ENCODE data around the gene FEN1.
A peak's percentile ranks its signal among the peaks of the same experiment; 100 is the strongest.

The FEN1 gene

DNA sequence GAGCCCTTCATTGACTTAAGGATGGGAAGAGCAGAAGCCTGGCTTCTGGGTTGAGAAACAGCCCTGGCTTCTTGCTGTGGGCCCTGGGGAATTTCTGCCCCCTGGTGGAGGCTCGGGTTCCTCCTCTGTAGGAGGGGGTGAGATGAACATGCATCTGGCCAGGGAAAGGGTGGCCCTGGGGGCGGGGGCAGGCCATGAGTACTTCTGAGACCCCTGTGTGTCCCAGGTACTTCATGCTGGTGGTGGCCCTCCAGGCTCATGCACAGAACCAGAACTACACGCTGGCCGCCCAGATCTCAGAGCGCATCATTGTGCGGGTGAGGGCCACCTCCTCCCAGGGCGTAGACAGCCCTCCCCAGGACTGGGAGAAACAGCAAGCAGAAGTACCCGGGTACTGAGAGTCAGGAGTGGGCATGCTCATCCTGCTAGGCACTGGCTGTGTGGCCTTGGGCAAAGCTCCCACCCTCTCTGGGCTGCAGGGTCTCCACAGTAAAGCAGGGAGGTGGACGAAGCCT, 16.1 kb upstream of the FEN1 start:
- peak; percentile 19 for DNase-seq

DNA sequence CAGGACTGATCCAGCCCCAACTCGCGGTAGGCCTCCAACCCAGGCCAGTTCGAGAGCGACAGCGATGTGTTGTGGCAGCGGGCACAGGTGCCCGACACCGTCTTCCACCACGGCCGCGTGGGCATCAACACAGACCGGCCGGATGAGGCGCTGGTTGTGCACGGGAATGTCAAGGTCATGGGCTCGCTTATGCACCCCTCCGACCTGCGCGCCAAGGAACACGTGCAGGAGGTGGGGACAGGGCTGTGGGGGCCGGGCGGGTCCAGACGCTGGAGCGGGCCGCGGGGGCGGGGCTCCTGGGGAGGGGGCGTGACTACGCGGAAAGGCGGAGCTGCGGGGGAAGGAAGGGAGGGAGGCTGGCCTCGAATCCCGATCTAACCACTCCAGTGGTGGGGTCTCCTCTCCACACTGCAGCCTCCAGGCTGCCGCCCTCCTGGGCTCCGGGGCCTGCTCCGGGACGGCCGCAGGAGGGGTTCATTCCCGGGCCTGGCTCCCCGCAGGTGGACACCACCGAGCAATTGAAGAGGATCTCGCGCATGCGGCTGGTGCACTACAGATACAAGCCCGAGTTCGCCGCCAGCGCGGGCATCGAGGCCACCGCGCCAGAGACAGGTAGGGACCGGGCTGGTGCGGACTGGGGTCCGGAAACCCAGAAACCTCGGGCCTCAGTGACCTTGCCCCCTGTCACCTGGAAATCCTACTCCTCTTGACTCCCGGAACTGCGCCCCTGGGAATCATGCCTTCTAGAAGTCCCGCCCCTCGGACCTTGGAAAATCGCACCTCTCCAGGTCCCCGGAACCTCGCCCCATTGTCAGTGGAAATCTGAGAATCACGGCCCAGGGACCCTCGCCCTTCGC, 15.2 kb upstream of the FEN1 start:
- no peak for DNase-seq

- no peak for DNase-seq
Observed at GRCh38 chr11:61778357-61778886, 14.3 kb upstream of the FEN1 start.

DNA sequence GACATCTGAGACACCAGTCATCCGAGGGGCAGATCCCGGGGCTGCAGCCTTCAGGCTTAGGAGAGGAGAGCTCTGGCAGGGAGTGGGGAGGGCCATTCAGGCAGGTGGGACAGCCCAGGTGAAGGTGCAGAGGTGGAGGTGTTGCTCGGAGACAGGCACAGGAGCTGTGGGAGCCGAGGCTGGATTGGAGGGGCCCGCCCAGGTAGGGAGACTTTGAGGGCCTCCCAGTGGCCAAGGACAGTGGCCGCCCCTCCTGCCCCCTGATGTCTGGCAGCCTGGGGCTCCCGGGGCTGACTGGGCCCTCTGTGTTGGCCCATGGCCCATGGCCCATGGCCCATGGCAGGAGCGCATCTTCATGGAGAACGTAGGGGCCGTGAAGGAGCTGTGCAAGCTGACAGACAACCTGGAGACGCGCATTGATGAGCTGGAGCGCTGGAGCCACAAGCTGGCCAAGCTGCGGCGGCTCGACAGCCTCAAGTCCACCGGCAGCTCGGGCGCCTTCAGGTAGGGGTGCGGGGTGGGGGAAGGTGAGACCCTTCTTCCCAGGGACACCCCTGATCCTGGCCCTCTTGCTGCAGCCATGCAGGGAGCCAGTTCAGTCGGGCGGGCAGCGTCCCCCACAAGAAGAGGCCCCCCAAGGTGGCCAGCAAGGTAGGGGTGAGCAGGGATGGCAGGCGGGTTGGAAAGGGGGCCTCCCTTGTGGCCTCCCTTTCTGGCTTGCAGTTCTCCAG, 13.6 kb upstream of the FEN1 start:
- no peak for DNase-seq

- no peak for DNase-seq
Observed at GRCh38 chr11:61779666-61780525, 12.8 kb upstream of the FEN1 start.

DNA sequence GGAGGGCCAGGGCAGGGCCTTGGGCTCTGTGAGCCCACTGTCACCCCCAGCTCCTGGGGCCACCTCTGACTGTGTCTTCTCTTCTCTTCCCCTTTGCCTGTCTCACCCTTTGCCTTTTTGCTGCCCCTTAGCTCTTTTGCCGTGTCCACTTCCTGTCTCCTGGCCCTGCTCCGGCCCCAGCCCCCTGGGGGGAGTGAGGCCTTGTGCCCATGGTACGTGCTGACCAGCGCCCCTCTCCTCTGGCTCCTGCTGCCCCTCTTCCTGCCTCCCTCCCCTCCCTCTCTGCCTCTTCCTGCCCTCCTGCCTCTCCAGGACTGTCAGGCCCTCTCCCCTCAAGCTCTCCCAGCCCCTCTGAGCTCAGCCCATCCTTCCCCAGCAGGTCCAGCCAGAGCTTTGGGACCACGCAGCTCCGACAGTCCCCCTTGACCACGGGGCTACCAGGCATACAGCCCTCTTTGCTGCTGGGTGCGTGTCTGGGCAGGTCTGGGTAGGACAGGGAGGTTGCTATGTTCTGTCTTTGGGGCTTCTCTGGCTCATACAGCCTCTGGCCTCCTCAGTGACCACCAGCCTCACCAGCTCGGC, 12.0 kb upstream of the FEN1 start:
- no peak for DNase-seq

DNA sequence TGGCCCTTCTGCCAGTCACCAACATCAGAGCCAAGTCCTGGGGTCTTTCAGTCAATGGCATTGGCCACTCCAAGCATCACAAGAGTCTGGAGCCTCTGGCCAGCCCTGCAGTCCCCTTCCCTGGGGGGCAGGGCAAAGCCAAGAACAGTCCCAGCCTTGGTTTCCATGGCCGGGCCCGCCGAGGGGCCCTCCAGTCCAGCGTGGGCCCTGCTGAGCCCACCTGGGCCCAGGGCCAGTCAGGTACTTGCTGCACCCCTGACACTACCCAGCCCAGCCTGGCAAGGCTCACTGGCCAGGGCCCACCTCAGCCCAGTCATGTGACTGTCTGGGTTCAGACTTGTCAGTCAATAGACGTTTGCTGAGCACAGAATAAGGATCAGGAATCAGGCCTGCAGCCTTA, 11.1 kb upstream of the FEN1 start:
- no peak for DNase-seq

DNA sequence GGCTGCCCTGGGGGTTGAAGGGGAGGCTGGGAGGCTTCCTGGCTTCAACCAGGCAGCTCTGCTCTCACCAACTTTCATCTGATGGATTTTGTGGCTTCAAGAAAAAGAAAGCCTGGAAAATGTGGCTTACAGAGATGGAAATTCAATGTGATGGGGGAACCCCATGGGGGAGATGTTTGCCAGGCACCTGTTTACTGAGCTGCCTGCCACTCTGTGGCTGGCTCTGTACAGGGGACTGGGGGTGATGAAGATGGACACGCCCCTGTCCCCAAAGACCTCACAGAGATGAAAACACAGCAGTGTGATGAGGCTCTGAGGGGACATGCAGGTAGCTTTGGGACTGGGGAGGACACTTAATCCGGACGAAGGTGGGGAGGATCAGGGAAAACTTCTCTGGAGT, 10.4 kb upstream of the FEN1 start:
- no peak for DNase-seq

DNA sequence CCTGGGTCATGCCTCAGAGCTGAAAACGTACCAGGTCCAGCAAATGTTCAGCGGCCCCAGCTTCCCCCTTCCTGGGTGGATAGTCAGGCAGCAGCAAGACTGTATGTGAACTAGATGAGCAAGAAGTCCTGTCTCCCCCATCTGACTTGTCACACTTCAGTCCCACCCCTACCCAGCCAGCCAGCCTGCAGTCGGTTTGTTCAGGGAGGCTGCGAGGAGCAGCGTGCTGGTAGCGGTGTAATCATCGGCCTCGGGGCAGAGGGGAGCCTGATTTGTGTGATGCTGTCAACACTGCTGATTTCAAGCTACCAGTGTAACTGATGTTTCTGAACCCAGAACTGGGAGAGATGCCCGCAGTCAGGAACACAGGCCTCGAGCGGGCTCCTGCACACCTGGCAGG, 9.9 kb upstream of the FEN1 start:
- DNase-seq: no peak

DNA sequence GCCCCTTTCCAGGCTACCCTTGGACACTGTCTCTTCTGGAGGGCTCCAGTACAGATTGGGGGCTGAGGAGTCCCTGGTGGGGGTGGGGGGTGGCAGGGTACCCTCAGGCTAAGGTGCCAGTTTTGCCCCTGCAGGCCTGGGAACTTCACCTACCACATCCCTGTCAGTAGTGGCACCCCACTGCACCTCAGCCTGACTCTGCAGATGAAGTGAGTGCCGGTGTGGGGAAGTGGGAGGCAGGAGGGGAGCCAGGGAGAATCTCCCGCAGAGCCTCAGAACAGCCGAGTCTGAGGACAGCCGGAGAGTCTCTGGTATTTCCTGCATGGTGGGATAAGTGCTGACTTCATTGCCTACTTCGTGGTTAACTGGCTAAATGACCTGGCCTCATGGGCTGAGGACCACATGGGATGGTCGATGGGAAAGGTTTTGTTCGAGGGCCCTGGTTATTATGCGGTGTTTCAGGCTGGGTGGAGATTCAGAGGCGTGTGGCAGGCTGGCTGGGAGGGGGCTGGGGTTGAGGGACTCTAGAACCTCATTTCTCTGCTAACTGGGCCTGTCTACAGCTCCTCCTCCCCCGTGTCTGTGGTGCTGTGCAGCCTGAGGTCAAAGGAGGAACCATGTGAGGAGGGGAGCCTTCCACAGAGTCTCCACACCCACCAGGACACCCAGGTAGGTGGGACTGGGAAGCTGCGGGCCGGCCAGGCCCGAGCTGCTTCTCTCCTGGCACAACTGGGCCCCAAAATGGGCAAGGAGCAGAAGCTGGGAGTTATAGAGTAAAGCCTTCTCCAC, 8.8 kb upstream of the FEN1 start:
- peak; percentile 26 for DNase-seq

DNA sequence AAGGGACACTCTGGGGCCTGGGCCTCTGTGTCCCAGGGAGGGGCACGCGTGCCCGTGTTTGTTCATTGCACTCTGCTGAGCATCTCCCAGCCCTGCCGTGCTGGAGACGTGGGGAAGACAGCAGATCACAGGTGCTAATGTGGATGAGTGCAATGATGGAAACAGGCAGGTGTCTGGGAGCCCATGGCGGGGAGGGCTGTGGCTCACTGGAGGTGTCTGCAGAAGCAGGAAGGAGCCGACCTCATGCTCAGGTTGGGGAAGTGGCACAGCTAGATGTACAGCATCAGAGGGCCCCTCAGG, 8.3 kb upstream of the FEN1 start:
- no peak for DNase-seq

DNA sequence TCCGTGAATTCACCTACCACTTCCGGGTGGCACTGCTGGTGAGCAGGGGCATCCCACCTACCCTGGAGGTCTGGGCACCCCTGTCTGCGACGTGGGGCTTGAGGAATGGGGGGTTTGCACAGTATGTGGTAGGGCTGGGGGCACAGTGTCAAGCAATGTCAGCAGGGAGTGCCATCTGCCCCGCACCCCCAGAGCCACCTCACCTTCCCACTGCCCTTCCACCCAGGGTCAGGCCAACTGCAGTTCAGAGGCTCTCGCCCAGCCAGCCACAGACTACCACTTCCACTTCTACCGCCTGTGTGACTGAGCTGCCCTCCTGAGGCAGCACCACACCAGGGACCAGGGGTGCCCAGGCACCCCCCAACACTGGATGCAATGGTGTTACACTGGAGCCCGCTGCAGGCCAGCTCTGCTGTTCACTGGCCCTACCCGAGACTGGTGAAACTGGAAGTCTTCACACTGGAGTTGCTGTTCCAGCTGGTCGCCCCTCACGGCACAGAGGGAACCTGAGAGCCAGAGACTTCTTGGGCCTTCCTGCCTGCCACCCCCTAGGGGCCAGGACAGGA, 6.8 kb upstream of the FEN1 start:
- DNase-seq: no peak

DNA sequence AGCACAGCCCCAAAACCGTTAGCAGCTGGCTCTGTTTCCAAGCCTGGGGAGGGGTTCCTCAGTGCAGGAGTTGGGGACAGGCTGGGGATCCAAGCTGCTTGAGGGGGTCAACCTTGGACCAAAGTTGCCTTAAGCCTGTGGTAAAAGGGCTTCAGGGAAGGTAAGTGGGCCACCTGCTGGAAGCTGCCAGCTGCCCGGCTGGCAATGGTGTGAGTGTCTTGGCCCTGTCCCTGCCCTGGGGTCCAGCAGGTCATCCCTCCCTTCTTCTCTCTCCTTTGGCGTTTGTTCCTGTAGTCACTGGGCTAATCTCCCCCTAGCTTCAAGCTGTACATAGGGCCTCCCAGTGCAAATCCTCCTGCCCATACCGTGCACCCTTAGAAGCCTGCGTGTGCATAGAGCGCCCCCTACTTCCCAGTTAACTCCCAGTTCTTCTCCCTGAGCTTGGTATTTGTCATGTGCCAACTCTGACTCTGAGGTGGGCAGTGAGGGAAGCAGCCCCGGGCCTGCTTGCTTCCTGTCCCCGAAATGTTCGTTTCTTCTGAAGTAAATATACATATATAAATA, 4.7 kb upstream of the FEN1 start:
- peak; percentile 57 for DNase-seq

DNA sequence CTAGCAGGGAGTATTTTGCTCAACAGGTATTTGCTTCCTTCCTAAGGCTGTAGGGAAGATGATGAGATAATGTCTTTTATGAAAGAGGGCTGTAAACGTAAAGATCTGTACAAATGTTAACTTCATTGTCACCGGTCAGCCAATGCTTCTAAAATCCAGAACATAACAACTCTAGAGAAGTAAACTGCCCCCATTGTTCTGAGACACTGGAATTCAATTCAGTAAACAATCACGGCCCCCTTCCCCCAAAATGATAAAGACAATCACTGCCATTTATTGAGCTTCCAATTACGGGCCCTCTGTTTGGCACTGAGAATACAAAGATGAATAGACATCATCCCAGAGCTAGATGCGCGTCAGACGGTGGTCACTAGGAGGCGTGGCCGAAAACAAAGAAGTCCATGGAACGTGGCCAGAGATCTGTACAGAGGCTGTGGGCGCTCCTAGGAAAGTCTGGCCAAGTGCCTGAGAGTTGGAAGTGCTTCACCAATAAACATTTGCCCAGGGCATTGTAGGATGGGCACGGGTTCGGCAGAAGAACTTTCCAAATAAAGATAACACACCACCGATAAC, 888 bp upstream of the FEN1 start:
- peak; percentile 73 for DNase-seq

GRCh38 chr11:61793083-61793828, 545 bp downstream of the FEN1 start:
- no peak for DNase-seq

- no peak for DNase-seq
Observed at GRCh38 chr11:61793829-61794204, 1.1 kb downstream of the FEN1 start.

- no peak for DNase-seq
Observed at GRCh38 chr11:61794579-61794978, 1.9 kb downstream of the FEN1 start.

DNA sequence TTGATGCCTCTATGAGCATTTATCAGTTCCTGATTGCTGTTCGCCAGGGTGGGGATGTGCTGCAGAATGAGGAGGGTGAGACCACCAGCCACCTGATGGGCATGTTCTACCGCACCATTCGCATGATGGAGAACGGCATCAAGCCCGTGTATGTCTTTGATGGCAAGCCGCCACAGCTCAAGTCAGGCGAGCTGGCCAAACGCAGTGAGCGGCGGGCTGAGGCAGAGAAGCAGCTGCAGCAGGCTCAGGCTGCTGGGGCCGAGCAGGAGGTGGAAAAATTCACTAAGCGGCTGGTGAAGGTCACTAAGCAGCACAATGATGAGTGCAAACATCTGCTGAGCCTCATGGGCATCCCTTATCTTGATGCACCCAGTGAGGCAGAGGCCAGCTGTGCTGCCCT, 2.7 kb downstream of the FEN1 start:
- no peak for DNase-seq

- no peak for DNase-seq
Observed at GRCh38 chr11:61795876-61796526, 3.3 kb downstream of the FEN1 start.
